GM12878 (cell line): ENCODE measurements around the gene MRPL39. TPM values are rescaled to one million over a fixed set of nuclear protein-coding genes. Genes with fewer than 3 reads are reported as not detected.

Experiments used
- ESRRA ChIP-seq: IDR thresholded peaks from 2 replicates; pipeline ENCODE4 v1.6.1; 2012; ENCODE audit warnings: mild to moderate bottlenecking, low read length, improper control_type of control experiment
- KAT2A ChIP-seq: conservative IDR thresholded peaks from 2 replicates; pipeline ENCODE4 v1.6.1; 2011; ENCODE audit warnings: low read depth, low read length; ENCODE audit not compliant: control insufficient read depth
- MEF2B ChIP-seq: fragments of 450-650 bp; IDR thresholded peaks from 2 replicates; pipeline ENCODE4 v1.6.1; 2018; ENCODE audit warnings: mild to moderate bottlenecking, moderate library complexity; ENCODE audit not compliant: partially characterized antibody, poor library complexity, severe bottlenecking
- polyA plus RNA-seq, 11 experiments: library from polyadenylated mRNA; depleted of rRNA in 4 of 11; unstranded in 6 of 11; stranded (reverse) in 5 of 11; fragments of >200 nt; fragmentation: Nextera tagmentation in 4 of 11; fragmentation: Illumina TruSeq in 1 of 11; extraction: Ambion mirVana in 4 of 11; extraction: Trizol in 1 of 11; gene quantifications; 1 replicate in 1 of 11; 2 replicates in 10 of 11; pipeline versions ENCODE4 v1.2.1 to v1.2.3, GENCODE V29; 2011 to 2016; ENCODE audit warnings: inconsistent platforms in 2 of 11, missing spikeins in 2 of 11, low read depth in 1 of 11
- total RNA-seq, 4 experiments: library from RNA; depleted of rRNA in 3 of 4; stranded (reverse); fragments of >200 nt in 3 of 4; fragmentation: Illumina TruSeq in 1 of 4; extraction: Trizol in 1 of 4; gene quantifications; 2 replicates each; pipeline versions ENCODE4 v1.2.1 to v1.2.3, GENCODE V29; 2013 to 2021
- TF ChIP-seq, protein P1 (sequence below): fragments of 450-650 bp; IDR thresholded peaks from 2 replicates; pipeline ENCODE4 v1.6.1; 2017; ENCODE audit warnings: low read depth, mild to moderate bottlenecking, moderate library complexity
- TF ChIP-seq, protein P2 (sequence below): IDR thresholded peaks from 2 replicates; pipeline ENCODE4 v1.6.1; 2011; ENCODE audit warnings: low read depth, low read length, improper control_type of control experiment, borderline replicate concordance
- TF ChIP-seq, protein P3 (sequence below): IDR thresholded peaks from 2 replicates; pipeline ENCODE4 v1.6.1; 2012; ENCODE audit warnings: low read depth, low read length, improper control_type of control experiment
- TF ChIP-seq, protein P4 (sequence below): fragments of 450-650 bp; IDR thresholded peaks from 2 replicates; pipeline ENCODE4 v1.6.1; 2016; ENCODE audit warnings: mild to moderate bottlenecking

MRPL39 gene
- total and polyA plus RNA-seq, 10 of the 15 experiments (the other 5 are each of a cell fraction or from before 2014, with no cell fraction given), result 68.8 to 292 (median 120) TPM

DNA sequence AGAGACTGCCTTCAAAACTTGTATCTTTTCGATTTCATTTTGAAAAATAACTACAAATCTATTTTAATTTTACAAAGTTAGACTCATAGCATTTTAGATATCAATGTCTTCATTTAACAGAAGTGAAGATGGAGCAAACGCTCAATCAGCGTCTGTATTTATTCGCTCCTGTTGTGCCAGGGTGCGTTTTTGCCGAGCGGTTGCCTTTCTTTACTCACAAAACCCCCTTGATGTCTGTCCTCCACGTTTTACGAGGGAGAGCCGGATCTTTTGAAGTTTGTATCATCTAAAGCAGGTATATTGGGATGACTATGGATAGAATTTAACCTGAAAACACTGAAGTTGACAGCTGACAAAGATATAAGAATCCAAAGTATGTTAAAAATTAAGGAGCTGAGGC is 44.6 kb downstream of the MRPL39 start (continued):
- TF ChIP-seq, protein P1, sequence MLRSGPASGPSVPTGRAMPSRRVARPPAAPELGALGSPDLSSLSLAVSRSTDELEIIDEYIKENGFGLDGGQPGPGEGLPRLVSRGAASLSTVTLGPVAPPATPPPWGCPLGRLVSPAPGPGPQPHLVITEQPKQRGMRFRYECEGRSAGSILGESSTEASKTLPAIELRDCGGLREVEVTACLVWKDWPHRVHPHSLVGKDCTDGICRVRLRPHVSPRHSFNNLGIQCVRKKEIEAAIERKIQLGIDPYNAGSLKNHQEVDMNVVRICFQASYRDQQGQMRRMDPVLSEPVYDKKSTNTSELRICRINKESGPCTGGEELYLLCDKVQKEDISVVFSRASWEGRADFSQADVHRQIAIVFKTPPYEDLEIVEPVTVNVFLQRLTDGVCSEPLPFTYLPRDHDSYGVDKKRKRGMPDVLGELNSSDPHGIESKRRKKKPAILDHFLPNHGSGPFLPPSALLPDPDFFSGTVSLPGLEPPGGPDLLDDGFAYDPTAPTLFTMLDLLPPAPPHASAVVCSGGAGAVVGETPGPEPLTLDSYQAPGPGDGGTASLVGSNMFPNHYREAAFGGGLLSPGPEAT, result no peak
- TF ChIP-seq MEF2B (no peak), KAT2A (no peak), ESRRA (no peak)
- TF ChIP-seq, protein P2, sequence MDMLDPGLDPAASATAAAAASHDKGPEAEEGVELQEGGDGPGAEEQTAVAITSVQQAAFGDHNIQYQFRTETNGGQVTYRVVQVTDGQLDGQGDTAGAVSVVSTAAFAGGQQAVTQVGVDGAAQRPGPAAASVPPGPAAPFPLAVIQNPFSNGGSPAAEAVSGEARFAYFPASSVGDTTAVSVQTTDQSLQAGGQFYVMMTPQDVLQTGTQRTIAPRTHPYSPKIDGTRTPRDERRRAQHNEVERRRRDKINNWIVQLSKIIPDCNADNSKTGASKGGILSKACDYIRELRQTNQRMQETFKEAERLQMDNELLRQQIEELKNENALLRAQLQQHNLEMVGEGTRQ, result no peak
- TF ChIP-seq, protein P3, sequence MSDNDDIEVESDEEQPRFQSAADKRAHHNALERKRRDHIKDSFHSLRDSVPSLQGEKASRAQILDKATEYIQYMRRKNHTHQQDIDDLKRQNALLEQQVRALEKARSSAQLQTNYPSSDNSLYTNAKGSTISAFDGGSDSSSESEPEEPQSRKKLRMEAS, result no peak
- TF ChIP-seq, protein P4, sequence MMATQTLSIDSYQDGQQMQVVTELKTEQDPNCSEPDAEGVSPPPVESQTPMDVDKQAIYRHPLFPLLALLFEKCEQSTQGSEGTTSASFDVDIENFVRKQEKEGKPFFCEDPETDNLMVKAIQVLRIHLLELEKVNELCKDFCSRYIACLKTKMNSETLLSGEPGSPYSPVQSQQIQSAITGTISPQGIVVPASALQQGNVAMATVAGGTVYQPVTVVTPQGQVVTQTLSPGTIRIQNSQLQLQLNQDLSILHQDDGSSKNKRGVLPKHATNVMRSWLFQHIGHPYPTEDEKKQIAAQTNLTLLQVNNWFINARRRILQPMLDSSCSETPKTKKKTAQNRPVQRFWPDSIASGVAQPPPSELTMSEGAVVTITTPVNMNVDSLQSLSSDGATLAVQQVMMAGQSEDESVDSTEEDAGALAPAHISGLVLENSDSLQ, result no peak
